Activated CD4-positive, CD25-positive, alpha-beta regulatory T cell treated with anti-CD3 and anti-CD28 coated beads, Interleukin-2, amount 50 U/mL, for 16 hours (primary cell): ENCODE measurements around the gene MRAS.
A peak's percentile ranks its signal among the peaks of the same experiment; 100 is the strongest.

Experiments used
- DNase-seq: peaks from one replicate; pipeline ENCODE4 v3.0.0-alpha.2; 2020; ENCODE audit warnings: low read depth, low spot score

MRAS gene

GRCh38 chr3:138347960-138348753 is at the start of gene MRAS:
Gene MRAS (plus strand): TSS chr3:138348579. CDS start chr3:138372884, 24,305 bp downstream.
- no peak for DNase-seq

GRCh38 chr3:138300647-138301046 is 47.7 kb upstream of the MRAS start:
- DNase-seq, result no peak

- no peak for DNase-seq
These were observed 44.9 kb upstream of the MRAS start for GRCh38 chr3:138303474-138303873.

GRCh38 chr3:138307899-138308298 is 40.5 kb upstream of the MRAS start:
- no peak for DNase-seq

- no peak for DNase-seq
These were observed 39.6 kb upstream of the MRAS start for GRCh38 chr3:138308783-138309182.

GRCh38 chr3:138310494-138310893 is 37.9 kb upstream of the MRAS start:
- DNase-seq, result no peak

GRCh38 chr3:138314751-138315150 is 33.6 kb upstream of the MRAS start:
- no peak for DNase-seq

- no peak for DNase-seq
These were observed 30.7 kb upstream of the MRAS start for GRCh38 chr3:138317687-138318086.

GRCh38 chr3:138323971-138324370 is 24.4 kb upstream of the MRAS start:
- DNase-seq, result no peak

GRCh38 chr3:138325990-138326389 is 22.4 kb upstream of the MRAS start:
- DNase-seq, result no peak

GRCh38 chr3:138326866-138327595 is 21.3 kb upstream of the MRAS start:
- no peak for DNase-seq

GRCh38 chr3:138327831-138328230 is 20.5 kb upstream of the MRAS start:
- DNase-seq, result no peak

GRCh38 chr3:138328341-138328740 is 20.0 kb upstream of the MRAS start:
- DNase-seq, result no peak

GRCh38 chr3:138329127-138329983 is 19.0 kb upstream of the MRAS start, which contains the start of gene NME9:
Gene NME9 (minus strand): TSS chr3:138329851. CDS start chr3:138329335, 516 bp downstream.
- peak; percentile 60 for DNase-seq

- DNase-seq, result no peak
These were observed 18.4 kb upstream of the MRAS start for GRCh38 chr3:138329984-138330293.

- no peak for DNase-seq
These were observed 17.1 kb upstream of the MRAS start for GRCh38 chr3:138331143-138331894.

- DNase-seq, result no peak
These were observed 15.8 kb upstream of the MRAS start for GRCh38 chr3:138332472-138333073.

GRCh38 chr3:138334608-138335007 is 13.8 kb upstream of the MRAS start:
- DNase-seq, result no peak

GRCh38 chr3:138336454-138336999 is 11.9 kb upstream of the MRAS start:
- DNase-seq, result no peak

GRCh38 chr3:138338244-138338643 is 10.1 kb upstream of the MRAS start:
- no peak for DNase-seq

- DNase-seq, result no peak
These were observed 9.6 kb upstream of the MRAS start for GRCh38 chr3:138338811-138339210.
